Smooth muscle cell (in vitro differentiated cells): ENCODE results near the gene TRIM44. TPM values are rescaled to one million over a fixed set of nuclear protein-coding genes. Genes with fewer than 3 reads are reported as not detected.

Experiments
- DNase-seq: peaks from one replicate; lab custom pipeline; 2025; ENCODE audit not compliant: unreplicated experiment; lab: John Stamatoyannopoulos, UW
- H2AFZ ChIP-seq: fragments of 200-600 bp; sonication (generic); 2 replicates; pipeline ENCODE4 v1.6.0; 2016; ENCODE audit warnings: antibody characterized with exemption, low read depth, mild to moderate bottlenecking
- H3F3A ChIP-seq: fragments of 200-600 bp; sonication (generic); 2 replicates; pipeline ENCODE4 v1.6.0; 2017; ENCODE audit warnings: antibody characterized with exemption, low read depth
- H3K27ac ChIP-seq: fragments of 200-600 bp; sonication (generic); 2 replicates; pipeline ENCODE4 v1.5.1; 2016; ENCODE audit warnings: low read depth, mild to moderate bottlenecking
- H3K27me3 ChIP-seq: fragments of 200-600 bp; sonication (generic); 2 replicates; pipeline ENCODE4 v1.6.1; 2016; ENCODE audit warnings: low read depth, mild to moderate bottlenecking
- H3K36me3 ChIP-seq: fragments of 200-600 bp; sonication (generic); 2 replicates; pipeline ENCODE4 v1.5.1; 2016; ENCODE audit warnings: low read depth
- H3K4me1 ChIP-seq: fragments of 200-600 bp; sonication (generic); 2 replicates; pipeline ENCODE4 v1.5.1; 2016; ENCODE audit warnings: low read depth
- H3K4me2 ChIP-seq: fragments of 200-600 bp; sonication (generic); 2 replicates; pipeline ENCODE4 v1.6.0; 2016; ENCODE audit warnings: mild to moderate bottlenecking
- H3K4me3 ChIP-seq: fragments of 200-600 bp; sonication (generic); 2 replicates; pipeline ENCODE4 v1.5.1; 2016; ENCODE audit warnings: mild to moderate bottlenecking
- H3K79me2 ChIP-seq: fragments of 200-600 bp; sonication (generic); 2 replicates; pipeline ENCODE4 v1.6.0; 2016; ENCODE audit warnings: low read depth, mild to moderate bottlenecking
- H3K9ac ChIP-seq: fragments of 200-600 bp; sonication (generic); 2 replicates; pipeline ENCODE4 v1.6.0; 2016; ENCODE audit warnings: low read depth
- H3K9me3 ChIP-seq: fragments of 200-600 bp; sonication (generic); replicated peaks from 2 replicates; pipeline ENCODE4 v1.5.1; 2016; ENCODE audit warnings: low read depth
- H4K20me1 ChIP-seq: fragments of 200-600 bp; sonication (generic); 2 replicates; pipeline ENCODE4 v1.6.0; 2016; ENCODE audit warnings: low read depth
- CTCF ChIP-seq: fragments of 200-600 bp; sonication (generic); IDR thresholded peaks from 2 replicates; pipeline ENCODE4 v1.5.1; 2017; ENCODE audit warnings: borderline replicate concordance, mild to moderate bottlenecking, antibody characterized with exemption; ENCODE audit not compliant: insufficient read depth, poor library complexity, severe bottlenecking
- WGBS: methylation state at CpG from one replicate; pipeline ENCODE4 v1.1.7; 2016; ENCODE audit warnings: low lambda C conversion rate; 5-methylcytosine and 5-hydroxymethylcytosine counted together
- polyA plus RNA-seq: library from polyadenylated mRNA; unstranded; fragments of >200 nt; fragmentation: Nextera tagmentation; extraction: Ambion mirVana; gene quantifications from 2 replicates; pipeline ENCODE4 v1.2.1, GENCODE V29; 2016
- total RNA-seq: library from RNA; depleted of rRNA; stranded (reverse); fragments of >200 nt; gene quantifications from 2 replicates; pipeline ENCODE4 v1.2.3, GENCODE V29; 2014

The TRIM44 gene
- total and polyA plus RNA-seq, 2 experiments from 2014 or later = 20.9 to 32.9 TPM

GRCh38 chr11:35856259-35856658, 193.7 kb downstream of the TRIM44 start:
- H3K36me3 ChIP-seq = no peaks in the 10 kb centered on the region
- no peaks in the 10 kb centered on the region for H3K4me1 ChIP-seq
- TF ChIP-seq CTCF = no peak
- no peaks in the 10 kb centered on the region for H3K79me2 ChIP-seq
- H3K4me2 ChIP-seq = no peak overlapping the region
- no peak overlapping the region for H3K4me3 ChIP-seq
- no peak overlapping the region for H2AFZ ChIP-seq
- no peak overlapping the region for H3K27ac ChIP-seq
- no peak for DNase-seq
- H4K20me1 ChIP-seq = no peaks in the 10 kb centered on the region
- H3F3A ChIP-seq = no peaks in the 10 kb centered on the region
- no peaks in the 10 kb centered on the region for H3K27me3 ChIP-seq
- WGBS = 94% methylated on average over 2 of the region's 2 CpGs
- no peaks in the 10 kb centered on the region for H3K9me3 ChIP-seq
- no peak overlapping the region for H3K9ac ChIP-seq

- TF ChIP-seq CTCF = no peak
- no peaks in the 10 kb centered on the region for H3F3A ChIP-seq
- H3K4me3 ChIP-seq = no peak overlapping the region
- no peak overlapping the region for H2AFZ ChIP-seq
- no peak overlapping the region for H3K27ac ChIP-seq
- no peak overlapping the region for H3K9ac ChIP-seq
- H3K4me2 ChIP-seq = no peak overlapping the region
- no peaks in the 10 kb centered on the region for H4K20me1 ChIP-seq
- no peaks in the 10 kb centered on the region for H3K27me3 ChIP-seq
- H3K9me3 ChIP-seq = no peaks in the 10 kb centered on the region
- H3K4me1 ChIP-seq = no peaks in the 10 kb centered on the region
- no peaks in the 10 kb centered on the region for H3K79me2 ChIP-seq
- DNase-seq = no peak
- H3K36me3 ChIP-seq = no peaks in the 10 kb centered on the region
These were observed 194.2 kb downstream of the TRIM44 start for GRCh38 chr11:35856756-35857155.

GRCh38 chr11:35857922-35858321, 195.3 kb downstream of the TRIM44 start:
- WGBS = 92% methylated on average over 3 of the region's 3 CpGs
- no peaks in the 10 kb centered on the region for H3K4me1 ChIP-seq

More at GRCh38 chr11:35857922-35858321, 195.3 kb downstream of the TRIM44 start:
- H3F3A ChIP-seq = no peaks in the 10 kb centered on the region
- H2AFZ ChIP-seq = no peak overlapping the region
- H3K27ac ChIP-seq = no peak overlapping the region
- DNase-seq = no peak
- H3K9me3 ChIP-seq = no peaks in the 10 kb centered on the region
- H3K4me2 ChIP-seq = no peak overlapping the region
- no peaks in the 10 kb centered on the region for H4K20me1 ChIP-seq
- no peak overlapping the region for H3K9ac ChIP-seq
- H3K4me3 ChIP-seq = no peak overlapping the region
- H3K27me3 ChIP-seq = no peaks in the 10 kb centered on the region
- TF ChIP-seq CTCF = no peak
- no peaks in the 10 kb centered on the region for H3K36me3 ChIP-seq
- no peaks in the 10 kb centered on the region for H3K79me2 ChIP-seq
